Endothelial cell of umbilical vein (primary cell): ENCODE data around the gene MYO7B. TPM values are rescaled to one million over a fixed set of nuclear protein-coding genes. Genes with fewer than 3 reads are reported as not detected.

Experiments
- BruUV-seq: library from RNA; stranded (reverse); fragments of 400-500 nt; replicated peaks from 2 replicates; lab custom pipeline; 2021; lab: Mats Ljungman, UMichigan
- CTCF ChIA-PET: fragments of 300-600, 350-600 bp; sonication (Branson Sonifier 250); formaldehyde crosslinking; loops from one replicate; lab custom pipeline; 2021; ENCODE audit warnings: antibody characterized with exemption, inconsistent platforms; lab: Charles Lee
- POLR2A ChIA-PET: fragments of 300-600, 350-600 bp; sonication (Branson Sonifier 250); formaldehyde crosslinking; loops from one replicate; lab custom pipeline; 2021; ENCODE audit warnings: antibody characterized with exemption, inconsistent platforms; lab: Charles Lee
- DNase-seq: peaks from one replicate; pipeline ENCODE4 v3.0.0-alpha.2; 2011; ENCODE audit warnings: low read depth, low spot score
- FAIRE-seq: peaks from 2 replicates; lab custom pipeline; 2011; peaks lifted over from hg19 to GRCh38; lab: Jason Lieb, UNC
- H2AFZ ChIP-seq: 2 replicates; pipeline ENCODE4 v1.6.0; 2012; ENCODE audit warnings: low read depth, low read length, control low read depth, inconsistent platforms
- H3K27ac ChIP-seq: 2 replicates; pipeline ENCODE4 v1.5.1; 2011; ENCODE audit warnings: low read depth, mild to moderate bottlenecking, control low read depth, low read length, moderate library complexity; ENCODE audit not compliant: insufficient read depth
- H3K27me3 ChIP-seq, 2 experiments: 2 replicates each; pipeline versions ENCODE4 v1.6.0 to v1.6.1; 2011; ENCODE audit warnings: low read length in 2 of 2, mixed read lengths in 1 of 2; ENCODE audit not compliant: control insufficient read depth in 2 of 2, insufficient read depth in 2 of 2
- H3K36me3 ChIP-seq, 2 experiments: 2 replicates in 1 of 2; 3 replicates in 1 of 2; pipeline ENCODE4 v1.5.1; 2011; ENCODE audit warnings: low read length in 2 of 2, mild to moderate bottlenecking in 1 of 2, moderate library complexity in 1 of 2; ENCODE audit not compliant: control insufficient read depth in 2 of 2, insufficient read depth in 2 of 2; ENCODE audit errors: extremely low read depth in 1 of 2
- H3K4me1 ChIP-seq: 3 replicates; pipeline ENCODE4 v1.5.1; 2011; ENCODE audit warnings: mild to moderate bottlenecking, low read length; ENCODE audit not compliant: control insufficient read depth, insufficient read depth; ENCODE audit errors: extremely low read depth
- H3K4me2 ChIP-seq: 2 replicates; pipeline ENCODE4 v1.6.1; 2011; ENCODE audit warnings: low read length, control low read depth, mixed read lengths; ENCODE audit not compliant: insufficient read depth
- H3K4me3 ChIP-seq, 3 experiments: fragments of 200-600 bp in 1 of 3; sonication (generic), shearing (Covaris generic) in 1 of 3; replicated peaks in 1 of 3; 2 replicates each; pipeline ENCODE4 v1.5.1; 2011 to 2016; ENCODE audit warnings: control low read depth in 3 of 3, low read length in 3 of 3, mild to moderate bottlenecking in 2 of 3, inconsistent platforms in 1 of 3, low read depth in 1 of 3, moderate library complexity in 1 of 3; ENCODE audit not compliant: insufficient read depth in 1 of 3
- H3K79me2 ChIP-seq: 2 replicates; pipeline ENCODE4 v1.6.0; 2012; ENCODE audit warnings: low read length, inconsistent platforms; ENCODE audit not compliant: control insufficient read depth, insufficient read depth
- H3K9ac ChIP-seq: replicated peaks from 2 replicates; pipeline ENCODE3; 2011; ENCODE audit warnings: low read length, control low read depth; ENCODE audit not compliant: insufficient read depth; ENCODE audit errors: extremely low read depth
- H3K9me1 ChIP-seq: replicated peaks from 3 replicates; pipeline ENCODE4 v1.6.0; 2011; ENCODE audit warnings: mild to moderate bottlenecking, low read length; ENCODE audit not compliant: control insufficient read depth, insufficient read depth; ENCODE audit errors: extremely low read depth
- H3K9me3 ChIP-seq: replicated peaks from 2 replicates; pipeline ENCODE4 v1.5.1; 2012; ENCODE audit warnings: low read length, inconsistent platforms; ENCODE audit not compliant: control insufficient read depth, insufficient read depth
- H4K20me1 ChIP-seq: replicated peaks from 2 replicates; pipeline ENCODE3; 2011; ENCODE audit warnings: mild to moderate bottlenecking, low read length; ENCODE audit not compliant: control insufficient read depth, insufficient read depth; ENCODE audit errors: extremely low read depth
- EZH2 ChIP-seq: IDR thresholded peaks from 2 replicates; pipeline ENCODE4 v1.6.1; 2012; ENCODE audit warnings: borderline replicate concordance, low read depth, mild to moderate bottlenecking, moderate library complexity, low read length, inconsistent platforms; ENCODE audit not compliant: severe bottlenecking
- FOS ChIP-seq: IDR thresholded peaks from 2 replicates; pipeline ENCODE4 v1.6.1; 2011; ENCODE audit warnings: mild to moderate bottlenecking, low read length, moderate library complexity, borderline replicate concordance; ENCODE audit not compliant: insufficient read depth
- GATA2 ChIP-seq: IDR thresholded peaks from 2 replicates; pipeline ENCODE4 v1.7.0; 2011; ENCODE audit warnings: low read depth, mild to moderate bottlenecking, moderate library complexity, mixed read lengths, low read length; ENCODE audit not compliant: insufficient read length, insufficient read depth
- JUN ChIP-seq: IDR thresholded peaks from 2 replicates; pipeline ENCODE4 v1.6.1; 2011; ENCODE audit warnings: borderline replicate concordance, low read depth; ENCODE audit not compliant: insufficient read length, insufficient read depth
- MYC ChIP-seq: IDR thresholded peaks from one replicate; pipeline ENCODE4 v1.6.1; 2011; ENCODE audit warnings: mild to moderate bottlenecking, low read depth, low read length
- POLR2A ChIP-seq: IDR thresholded peaks from 2 replicates; pipeline ENCODE4 v1.6.1; 2012; ENCODE audit warnings: low read depth, mild to moderate bottlenecking, control low read depth, low read length
- POLR2AphosphoS5 ChIP-seq: IDR thresholded peaks from 2 replicates; pipeline ENCODE4 v1.6.1; 2012; ENCODE audit warnings: low read depth, mild to moderate bottlenecking, control low read depth, low read length, moderate library complexity; ENCODE audit not compliant: insufficient read depth
- dilution Hi-C: fragments of 300-500 bp; cut with MboI; formaldehyde crosslinking; loops from one replicate; pipeline ENCODE4 v1.15.0; 2019; ENCODE audit warnings: low sequenced_read_pairs; ENCODE audit not compliant: extremely low pct_ligation_motif_present
- intact Hi-C: fragments of 100-400 bp; cut with micrococcal nuclease; formaldehyde crosslinking; loops from one replicate; pipeline ENCODE4 v1.10.0; 2022
- polyA plus RNA-seq, 4 experiments: library from polyadenylated mRNA; depleted of rRNA in 3 of 4; stranded (reverse) in 3 of 4; unstranded in 1 of 4; fragments of >200 nt; gene quantifications; 2 replicates each; pipeline versions ENCODE4 v1.2.1 to v1.2.3, GENCODE V29; 2011 to 2012; ENCODE audit warnings: missing spikeins in 1 of 4
- total RNA-seq: library from RNA; stranded (reverse); gene quantifications from 2 replicates; pipeline ENCODE4 v1.2.3, GENCODE V29; 2021
- TF ChIP-seq, protein P1 (sequence below), 2 donors: IDR thresholded peaks; 1 replicate in 1 of 2; 2 replicates in 1 of 2; pipeline ENCODE4 v1.5.1; 2011; ENCODE audit warnings: low read length in 2 of 2, mild to moderate bottlenecking in 2 of 2, moderate library complexity in 2 of 2, control low read depth in 1 of 2, inconsistent platforms in 1 of 2, low read depth in 1 of 2; ENCODE audit not compliant: insufficient read depth in 1 of 2; ENCODE audit errors: extremely low read depth in 1 of 2
- TF ChIP-seq, protein P2 (sequence below): IDR thresholded peaks from 2 replicates; pipeline ENCODE4 v1.6.1; 2011; ENCODE audit not compliant: insufficient read depth, insufficient read length

MYO7B gene
- total and polyA plus RNA-seq, 2 donors (not counting 3 experiments of a cell fraction or from before 2014, with no cell fraction given): 0.17 TPM; not detected in 1

DNA sequence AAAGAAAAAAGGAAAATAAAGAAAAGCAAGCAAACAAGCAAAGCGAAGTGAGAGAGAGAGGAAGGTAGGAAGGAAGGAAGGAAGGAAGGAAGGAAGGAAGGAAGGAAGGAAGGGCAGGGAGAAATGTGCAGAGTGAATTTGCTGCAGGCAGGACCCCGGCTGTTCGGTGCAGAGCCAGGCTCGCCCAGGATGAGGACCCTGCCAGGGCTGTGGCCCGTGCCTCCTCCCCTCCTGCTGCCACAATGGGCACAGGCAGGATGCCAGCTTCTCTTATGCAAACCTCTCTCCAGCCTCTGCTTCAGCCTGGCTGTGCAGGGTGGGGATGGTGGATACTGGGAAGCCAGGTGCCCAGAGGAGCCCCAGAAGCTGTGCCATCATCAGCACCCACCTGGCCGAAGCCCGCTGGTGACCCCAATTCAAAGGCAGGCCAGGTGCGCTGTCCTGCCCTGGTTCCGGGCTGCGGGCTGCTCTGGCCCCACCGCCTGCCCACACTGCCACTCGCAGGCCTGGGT is 113.7 kb downstream of the MYO7B start:
- Histone ChIP-seq H2AFZ (no peak overlapping the region), H3K9ac (no peak overlapping the region), H4K20me1 (no peaks in the 10 kb centered on the region), H3K9me3 (no peaks in the 10 kb centered on the region), H3K27me3 (no peaks in the 10 kb centered on the region), H3K79me2 (no peaks in the 10 kb centered on the region), H3K36me3 (peaks cover 0 to 4% of the 10 kb centered on the region in 2 experiments), H3K4me2 (no peak overlapping the region), H3K9me1 (no peaks in the 10 kb centered on the region), H3K4me1 (peaks cover 28% of the 10 kb centered on the region), H3K4me3 (no peak overlapping the region), H3K27ac (no peak overlapping the region)
- BruUV-seq: no TSS peak
- dilution Hi-C loops: no loop called here
- ChIA-PET CTCF (interaction anchor here (1.0 to 12.1 kb wide), 15 partner anchors 10 to 140 kb away, joined by 3 to 424 read pairs (median 6); partner anchors contain the start of gene LIMS2), POLR2A (interaction anchor here (1.5 kb wide), 1 partner anchor 58 kb away, joined by 3 read pairs; no protein-coding TSS in a partner anchor)
- intact Hi-C loops: loop anchor here (1.0 to 2.0 kb wide), 3 partner anchors 10 to 58 kb away; partner anchors contain the start of gene LIMS2
- DNase-seq (no peak), FAIRE-seq (no peak)
- no peak for TF ChIP-seq EZH2
- TF ChIP-seq POLR2AphosphoS5: no peak
- no peak for TF ChIP-seq FOS
- TF ChIP-seq JUN: no peak
- no peak for TF ChIP-seq GATA2
- TF ChIP-seq, protein P1, sequence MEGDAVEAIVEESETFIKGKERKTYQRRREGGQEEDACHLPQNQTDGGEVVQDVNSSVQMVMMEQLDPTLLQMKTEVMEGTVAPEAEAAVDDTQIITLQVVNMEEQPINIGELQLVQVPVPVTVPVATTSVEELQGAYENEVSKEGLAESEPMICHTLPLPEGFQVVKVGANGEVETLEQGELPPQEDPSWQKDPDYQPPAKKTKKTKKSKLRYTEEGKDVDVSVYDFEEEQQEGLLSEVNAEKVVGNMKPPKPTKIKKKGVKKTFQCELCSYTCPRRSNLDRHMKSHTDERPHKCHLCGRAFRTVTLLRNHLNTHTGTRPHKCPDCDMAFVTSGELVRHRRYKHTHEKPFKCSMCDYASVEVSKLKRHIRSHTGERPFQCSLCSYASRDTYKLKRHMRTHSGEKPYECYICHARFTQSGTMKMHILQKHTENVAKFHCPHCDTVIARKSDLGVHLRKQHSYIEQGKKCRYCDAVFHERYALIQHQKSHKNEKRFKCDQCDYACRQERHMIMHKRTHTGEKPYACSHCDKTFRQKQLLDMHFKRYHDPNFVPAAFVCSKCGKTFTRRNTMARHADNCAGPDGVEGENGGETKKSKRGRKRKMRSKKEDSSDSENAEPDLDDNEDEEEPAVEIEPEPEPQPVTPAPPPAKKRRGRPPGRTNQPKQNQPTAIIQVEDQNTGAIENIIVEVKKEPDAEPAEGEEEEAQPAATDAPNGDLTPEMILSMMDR (IDR thresholded peaks at IDR 0.05; ENCODE audit: extremely low read depth in 1 of 2, insufficient read depth in 1 of 2, low read depth in 1 of 2, low read length in 2 of 2): no peak
- TF ChIP-seq POLR2A: no peak
- TF ChIP-seq, protein P2, sequence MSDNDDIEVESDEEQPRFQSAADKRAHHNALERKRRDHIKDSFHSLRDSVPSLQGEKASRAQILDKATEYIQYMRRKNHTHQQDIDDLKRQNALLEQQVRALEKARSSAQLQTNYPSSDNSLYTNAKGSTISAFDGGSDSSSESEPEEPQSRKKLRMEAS: no peak
- TF ChIP-seq MYC: no peak
